ENCODE data around the gene TMEM128.

GRCh38 chr4:4233610-4234009, 14.4 kb downstream of the TMEM128 start:
- TF ChIP-seq CTCF (IDR thresholded peaks at IDR 0.05) = no peak
- TF ChIP-seq ZFX (IDR thresholded peaks at IDR 0.05; ENCODE audit: borderline replicate concordance) = no peak

All from 22Rv1 (cell line).